Thyroid gland (tissue), 4 donors: ENCODE data around the gene TNPO3.

Experiments
- CTCF ChIP-seq, 6 experiments: fragments of 200-600 bp in 3 of 6; fragments of 450-650 bp in 3 of 6; sonication (generic) in 3 of 6; IDR thresholded peaks; one replicate each; pipeline ENCODE4 v1.5.1; 2016 to 2019; ENCODE audit warnings: antibody characterized with exemption in 6 of 6, mild to moderate bottlenecking in 2 of 6, inconsistent platforms in 1 of 6, moderate library complexity in 1 of 6
- POLR2A ChIP-seq, 2 donors: fragments of 450-650 bp; IDR thresholded peaks; one replicate each; pipeline ENCODE4 v1.6.1; 2017; ENCODE audit warnings: antibody characterized with exemption in 2 of 2, mild to moderate bottlenecking in 2 of 2, moderate library complexity in 1 of 2

DNA sequence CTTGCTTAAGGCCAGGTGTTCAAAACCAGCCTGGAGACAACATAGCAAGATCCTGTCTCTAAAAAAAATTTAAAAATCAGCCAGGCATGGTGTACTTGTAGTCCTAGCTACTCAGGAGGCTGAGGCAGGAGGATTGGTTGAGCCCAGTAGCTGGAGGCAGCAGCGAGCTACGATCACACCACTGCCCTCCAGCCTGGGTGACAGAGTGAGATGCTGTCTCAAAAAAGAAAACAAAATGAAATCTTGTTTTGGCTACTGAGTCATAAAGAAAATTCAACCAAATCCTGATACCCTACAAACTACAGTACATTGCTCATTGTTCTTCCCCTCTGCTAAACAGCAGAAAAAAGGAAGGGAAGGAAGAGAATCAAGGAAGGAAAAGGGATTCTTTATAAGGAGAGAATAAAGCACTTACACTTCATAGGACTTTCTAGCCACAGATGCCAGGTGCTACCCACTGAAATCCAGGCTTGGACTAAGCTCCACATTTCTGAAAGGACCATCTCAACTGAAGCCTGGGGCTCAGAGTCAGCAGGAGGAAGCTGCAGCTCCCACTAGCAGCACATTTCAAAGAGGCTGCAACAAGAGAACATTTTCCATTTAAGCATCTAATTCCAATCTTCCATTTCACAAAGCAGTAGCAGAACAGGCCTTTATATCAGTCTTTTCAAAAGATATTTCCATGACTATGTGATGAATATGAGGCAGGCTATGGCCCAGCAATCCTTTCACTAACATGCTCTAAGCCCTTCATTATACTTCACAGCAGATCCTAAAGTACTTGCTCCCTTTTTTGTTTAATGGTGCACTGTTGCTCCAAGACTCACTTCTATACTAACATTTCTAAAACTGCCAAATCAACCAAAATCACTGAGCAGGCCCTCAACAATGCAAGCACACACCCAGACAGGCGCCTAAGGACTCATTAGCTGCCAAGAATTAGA, 13.5 kb downstream of the TNPO3 start:
- TF ChIP-seq POLR2A (IDR thresholded peaks at IDR 0.05) (no peak), CTCF (IDR thresholded peaks at IDR 0.05) (no peak)
